ENCODE data around the gene TES. TPM values are rescaled to one million over a fixed set of nuclear protein-coding genes. Genes with fewer than 3 reads are reported as not detected.

TES gene
- total and polyA plus RNA-seq, 5 experiments from 2014 or later, result 119 to 185 (median 177) TPM

- Mint-ChIP-seq H3K4me1 (no peaks in the 10 kb centered on the region), H3K27me3 (peaks cover 0 to 8% (median 4%) of the 10 kb centered on the region in 5 donors)
Measured at GRCh38 chr7:116306409-116307048, 96.2 kb downstream of the TES start.

GRCh38 chr7:116307253-116307652 is 96.9 kb downstream of the TES start:
- H3K4me3 Mint-ChIP-seq, result no peak overlapping the region
- H3K36me3 Mint-ChIP-seq, result no peaks in the 10 kb centered on the region
- H3K9me3 Mint-ChIP-seq, result no peaks in the 10 kb centered on the region
- POLR2A ChIA-PET, result no interaction called here
- H3K27ac Mint-ChIP-seq, result no peak overlapping the region
- DNase-seq (no peak), ATAC-seq (no peak)
- peaks cover 0 to 8% (median 4%) of the 10 kb centered on the region in 5 donors for H3K27me3 Mint-ChIP-seq
- H3K4me1 Mint-ChIP-seq, result no peaks in the 10 kb centered on the region

More at GRCh38 chr7:116306409-116307048, 96.2 kb downstream of the TES start:
- H3K36me3 Mint-ChIP-seq, result no peaks in the 10 kb centered on the region
- DNase-seq (no peak), ATAC-seq (no peak)
- no peaks in the 10 kb centered on the region for H3K9me3 Mint-ChIP-seq
- no peak overlapping the region for H3K27ac Mint-ChIP-seq
- POLR2A ChIA-PET, result no interaction called here
- no peak overlapping the region for H3K4me3 Mint-ChIP-seq

Other genes with a start within 250 kb of the TES start
- under 1 TPM; 0.83 to 0.96 TPM for gene TFEC, start 179.8 kb upstream of the TES start, total RNA-seq
- not detected for gene TFEC, start 179.8 kb upstream of the TES start, polyA plus RNA-seq